ENCODE measurements around the gene JMJD1C.
"Not testable (repeated sequence)": the region's sequence is repeated elsewhere in the genome, so short reads cannot be mapped to it uniquely, and the experiment has no call there.

JMJD1C gene

GRCh38 chr10:63346015-63346441, 119.7 kb downstream of the JMJD1C start:
- DNase-seq, result no peak

GRCh38 chr10:63344269-63344668, 121.5 kb downstream of the JMJD1C start:
- DNase-seq, result no peak

GRCh38 chr10:63343476-63343875, 122.3 kb downstream of the JMJD1C start:
- no peak for DNase-seq

- not testable (repeated sequence) for DNase-seq
These were observed 126.1 kb downstream of the JMJD1C start for GRCh38 chr10:63339640-63340039.

- DNase-seq, result no peak
These were observed 128.1 kb downstream of the JMJD1C start for GRCh38 chr10:63337455-63338251.

GRCh38 chr10:63331586-63331985, 134.2 kb downstream of the JMJD1C start:
- DNase-seq, result no peak

DNA sequence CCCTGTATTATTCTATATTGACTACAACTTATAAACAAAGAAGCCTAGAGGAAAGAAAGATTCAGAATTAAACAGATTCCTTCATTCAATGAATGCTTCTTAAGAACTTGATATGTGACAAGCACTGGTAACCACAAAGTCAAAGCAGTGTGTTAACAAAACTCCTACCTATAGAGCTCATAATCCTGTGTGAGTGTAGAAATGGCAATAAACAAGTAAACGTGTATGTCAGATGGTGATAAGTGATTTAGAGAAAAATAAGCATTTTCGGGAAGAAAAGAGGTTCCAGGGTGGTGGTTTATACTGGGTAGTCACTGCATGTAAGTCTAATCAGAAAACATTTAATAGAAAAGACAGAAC, 141.3 kb downstream of the JMJD1C start:
- DNase-seq, result no peak

DNA sequence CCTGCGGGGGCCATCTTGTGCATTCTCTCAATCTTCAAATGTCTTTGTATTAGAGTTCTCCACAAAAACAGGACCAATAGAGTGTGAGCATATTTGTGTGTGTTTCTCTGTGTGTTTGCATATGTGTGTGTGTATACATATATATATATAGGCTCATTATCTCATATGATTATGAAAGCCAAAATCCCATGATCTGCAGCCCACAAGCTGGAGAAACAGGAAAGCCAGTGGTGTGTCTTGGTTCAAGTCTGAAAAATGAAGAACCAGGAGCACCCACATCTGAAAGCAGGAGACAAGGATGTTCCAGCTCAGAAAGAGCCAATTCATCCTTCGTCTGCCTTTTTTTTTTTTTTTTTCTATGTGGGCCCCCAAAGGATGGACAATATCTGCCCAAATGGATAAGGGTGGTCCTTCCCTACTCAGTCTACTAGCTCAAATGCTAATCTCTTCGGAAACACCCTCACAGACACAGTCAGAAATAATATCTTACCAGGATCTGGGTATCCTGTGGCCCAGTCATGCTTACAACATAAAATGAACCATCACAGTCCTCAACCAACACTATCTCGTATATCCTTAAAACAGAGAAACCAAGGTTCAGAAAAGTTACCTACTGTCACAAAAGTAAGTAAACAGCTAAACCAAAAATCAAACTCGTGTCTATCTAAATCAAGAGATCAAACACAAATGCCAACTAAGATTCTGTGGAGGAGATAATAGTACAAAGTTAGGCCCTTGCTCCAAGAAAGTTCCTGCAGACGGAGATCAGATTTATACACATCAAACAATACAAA, 141.9 kb downstream of the JMJD1C start:
- DNase-seq, result no peak

DNA sequence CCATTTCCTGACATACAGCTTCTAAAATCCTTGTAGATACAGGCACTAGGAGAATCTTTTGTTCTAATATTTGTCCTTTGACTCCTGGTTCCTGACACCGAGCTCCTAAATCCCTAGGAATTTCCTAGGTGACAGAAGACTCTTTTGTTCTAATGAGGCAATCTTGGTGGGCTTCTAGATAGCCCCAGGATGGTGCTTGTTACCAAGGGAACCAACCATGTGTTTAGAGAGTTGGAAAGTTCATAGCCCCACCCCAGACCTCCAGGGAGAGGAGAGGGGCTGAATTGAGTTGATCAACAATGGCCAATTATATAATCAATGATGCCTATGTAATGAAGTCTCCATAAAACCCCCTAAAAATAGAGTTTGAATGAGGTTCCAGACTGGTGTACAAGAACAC, 145.1 kb downstream of the JMJD1C start:
- no peak for DNase-seq

DNA sequence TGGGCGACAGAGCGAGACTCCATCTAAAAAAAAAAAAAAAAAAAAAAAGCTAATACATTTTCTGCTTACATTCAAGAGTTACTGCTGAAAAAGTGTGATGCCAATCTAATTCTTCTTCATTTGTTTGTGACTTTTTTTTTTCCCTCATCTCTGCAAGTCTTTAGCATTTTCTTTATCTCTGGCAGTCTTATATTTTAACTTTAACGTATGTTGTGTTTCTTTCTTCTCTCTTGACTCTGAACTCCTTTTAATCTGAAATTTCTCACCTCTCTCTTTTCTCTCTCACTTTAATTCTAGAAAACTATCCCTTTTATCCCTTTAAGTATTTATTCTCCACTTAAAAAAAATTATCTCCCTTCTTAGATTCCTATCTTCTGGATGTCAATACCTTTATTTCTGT, 146.5 kb downstream of the JMJD1C start:
- no peak for DNase-seq

GRCh38 chr10:63318491-63318890, 147.3 kb downstream of the JMJD1C start:
- no peak for DNase-seq

GRCh38 chr10:63314020-63314419, 151.8 kb downstream of the JMJD1C start:
- DNase-seq, result no peak

DNA sequence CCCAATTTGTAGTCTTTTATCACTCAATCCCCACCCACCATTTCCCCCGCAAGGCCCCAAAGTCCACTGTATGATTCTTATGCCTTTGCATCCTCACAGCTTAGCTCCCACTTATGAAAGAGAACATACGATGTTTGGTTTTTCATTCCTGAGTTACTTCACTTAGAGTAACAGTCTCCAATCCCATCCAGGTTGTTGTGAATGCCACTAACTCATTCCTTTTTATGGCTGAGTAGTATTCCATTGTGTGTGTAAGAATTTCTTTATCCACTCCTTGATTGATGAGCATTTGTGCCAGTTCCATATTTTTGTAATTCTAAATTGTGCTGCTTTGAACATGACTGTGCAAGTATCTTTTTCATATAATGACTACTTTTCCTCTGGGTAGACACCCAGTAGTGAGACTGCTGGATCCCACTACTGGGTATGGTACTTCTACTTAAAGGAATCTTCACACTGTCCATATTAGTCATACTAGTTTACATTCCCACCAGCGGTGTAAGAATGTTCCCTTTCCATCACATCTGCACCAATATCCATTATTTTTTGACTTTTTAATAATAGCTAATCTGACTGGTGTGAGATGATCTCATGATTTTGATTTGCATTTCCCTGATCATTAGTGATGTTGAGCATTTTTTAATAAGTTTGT, 152.6 kb downstream of the JMJD1C start:
- no peak for DNase-seq

- no peak for DNase-seq
These were observed 157.1 kb downstream of the JMJD1C start for GRCh38 chr10:63308628-63309027.

DNA sequence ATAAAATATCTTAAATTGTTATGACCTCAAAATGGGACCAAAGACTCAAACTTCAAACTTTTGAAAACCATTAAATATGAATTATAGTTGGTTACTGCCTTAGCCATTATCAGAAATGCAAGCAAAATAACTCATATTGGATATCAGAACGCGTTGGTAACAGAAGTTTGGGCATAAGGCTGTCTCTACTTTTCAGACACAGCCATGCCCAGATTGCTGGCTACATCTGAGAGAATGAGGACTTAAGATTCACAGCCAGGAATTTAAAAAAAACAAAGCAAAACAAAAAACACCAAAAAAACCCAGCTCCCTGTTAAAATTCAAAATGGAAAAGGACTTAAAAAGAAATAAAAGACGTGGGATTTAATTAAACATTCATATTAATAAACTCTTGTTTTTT, 161.6 kb downstream of the JMJD1C start:
- no peak for DNase-seq

DNA sequence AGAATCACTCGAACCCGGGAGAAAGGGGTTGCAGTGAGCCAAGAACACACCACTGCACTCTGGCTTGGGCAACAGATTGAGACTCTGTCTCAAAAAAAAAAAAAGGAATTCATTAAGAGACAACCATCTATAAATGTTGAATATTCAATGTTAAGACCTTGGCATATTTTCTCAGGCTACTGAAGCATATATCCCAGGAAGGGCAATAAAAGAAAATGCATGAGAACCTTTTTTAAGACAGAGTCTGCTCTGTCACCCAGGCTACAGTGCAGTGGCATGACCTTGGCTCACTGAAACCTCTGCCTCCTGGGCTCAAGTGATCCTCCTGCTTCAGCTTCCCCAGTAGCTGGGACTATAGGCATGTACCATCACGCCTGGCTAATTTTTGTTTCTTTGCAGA, 165.0 kb downstream of the JMJD1C start:
- DNase-seq, result no peak

DNA sequence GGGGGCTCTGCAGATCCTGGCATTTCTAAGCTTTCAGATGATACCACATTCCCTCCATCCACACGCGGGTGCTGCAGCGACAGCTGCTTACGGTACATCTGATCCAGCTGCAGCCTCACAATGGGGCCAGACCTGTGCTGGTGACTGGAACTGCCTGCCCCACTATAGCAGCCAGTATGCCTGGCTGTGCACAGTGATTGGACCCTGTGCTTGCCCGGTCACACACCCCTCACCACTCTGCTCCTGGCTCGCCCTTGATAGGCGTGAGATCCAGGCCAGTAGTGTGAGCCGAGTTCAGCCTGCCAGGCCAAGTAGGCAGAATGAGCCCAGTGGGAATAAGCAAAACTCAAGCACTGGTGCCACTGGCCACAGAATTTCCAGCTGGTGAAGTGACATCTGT, 167.8 kb downstream of the JMJD1C start:
- no peak for DNase-seq

- DNase-seq, result no peak
These were observed 171.0 kb downstream of the JMJD1C start for GRCh38 chr10:63294781-63295180.

GRCh38 chr10:63292847-63293246, 172.9 kb downstream of the JMJD1C start:
- not testable (repeated sequence) for DNase-seq

DNA sequence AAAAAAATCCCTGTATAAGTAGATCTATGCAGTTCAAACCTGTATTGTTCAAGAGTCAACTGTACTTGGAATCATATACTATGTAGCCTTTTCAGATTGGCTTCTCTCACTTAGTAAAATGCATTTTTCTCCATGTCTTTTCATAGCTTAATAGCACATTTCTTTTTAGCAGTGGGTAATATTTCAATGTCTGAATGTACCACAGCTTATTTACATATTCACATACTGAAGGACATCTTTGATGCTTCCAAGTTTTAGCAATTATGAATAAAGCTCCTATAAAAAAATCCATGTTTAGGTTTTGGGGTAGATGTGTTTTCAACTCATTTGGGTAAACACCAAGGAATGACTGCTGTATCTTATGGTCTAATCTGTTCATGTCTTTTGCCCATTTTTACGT, 177.6 kb downstream of the JMJD1C start:
- no peak for DNase-seq

DNA sequence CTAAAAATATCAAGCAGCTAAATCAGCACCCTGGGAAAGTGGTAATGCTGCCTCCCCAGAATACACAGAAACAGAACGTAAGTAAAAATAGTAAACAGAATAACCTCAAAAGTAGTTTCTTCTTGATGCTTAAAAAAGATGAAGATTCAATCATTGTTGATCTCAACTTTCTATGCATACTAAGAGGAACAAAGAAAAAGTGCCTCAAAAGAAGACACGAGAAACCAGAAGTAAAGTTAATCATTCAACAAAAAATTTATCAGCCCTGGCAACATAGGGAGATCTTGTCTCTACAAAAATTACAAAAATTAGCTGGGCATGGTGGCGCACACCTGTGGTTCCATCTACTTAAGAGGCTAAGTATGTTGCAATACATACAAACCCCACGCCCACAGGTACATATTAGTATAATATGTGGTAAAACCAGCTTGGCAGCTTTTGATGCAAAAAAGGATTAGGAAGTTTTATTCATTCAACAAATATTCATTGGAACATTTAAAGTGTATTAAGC, 179.0 kb downstream of the JMJD1C start:
- DNase-seq, result no peak

DNA sequence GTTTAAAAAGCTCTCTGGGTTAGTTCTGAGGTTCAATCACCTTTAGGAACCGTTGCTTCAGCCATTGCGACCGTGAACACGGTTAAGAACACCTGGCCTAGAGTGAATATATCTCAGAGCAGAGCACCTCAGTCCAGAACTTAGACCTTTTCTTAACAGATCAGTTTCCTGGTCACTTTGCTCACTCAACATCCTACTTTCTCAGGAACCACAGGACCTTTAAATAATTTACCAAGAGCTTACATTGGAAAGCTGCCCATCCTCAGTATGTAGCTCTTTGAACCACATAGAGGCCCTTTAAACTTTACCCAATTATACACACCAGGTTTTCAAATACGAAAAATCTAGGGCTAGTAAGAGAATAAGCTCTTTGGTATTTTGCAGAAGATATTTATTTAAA, 179.4 kb downstream of the JMJD1C start:
- DNase-seq, result no peak

DNA sequence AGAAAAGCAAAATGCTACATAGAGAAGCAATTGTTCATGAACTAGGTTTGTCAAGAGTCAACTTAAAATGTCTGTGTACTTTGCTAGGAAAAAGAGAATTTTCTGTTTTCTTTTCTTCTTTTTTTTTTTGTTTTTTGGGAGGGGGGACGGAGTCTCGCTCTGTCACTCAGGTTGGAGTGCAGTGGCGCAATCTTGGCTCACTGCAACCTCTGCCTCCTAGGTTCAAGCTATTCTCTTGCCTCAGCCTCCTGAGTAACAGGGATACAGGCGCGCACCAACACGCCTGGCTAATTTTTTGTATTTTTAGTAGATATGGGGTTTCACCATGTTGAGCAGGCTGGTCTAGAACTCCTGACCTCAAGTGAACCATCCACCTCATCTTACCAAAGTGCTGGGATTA, 181.9 kb downstream of the JMJD1C start:
- DNase-seq, result not testable (repeated sequence)

DNA sequence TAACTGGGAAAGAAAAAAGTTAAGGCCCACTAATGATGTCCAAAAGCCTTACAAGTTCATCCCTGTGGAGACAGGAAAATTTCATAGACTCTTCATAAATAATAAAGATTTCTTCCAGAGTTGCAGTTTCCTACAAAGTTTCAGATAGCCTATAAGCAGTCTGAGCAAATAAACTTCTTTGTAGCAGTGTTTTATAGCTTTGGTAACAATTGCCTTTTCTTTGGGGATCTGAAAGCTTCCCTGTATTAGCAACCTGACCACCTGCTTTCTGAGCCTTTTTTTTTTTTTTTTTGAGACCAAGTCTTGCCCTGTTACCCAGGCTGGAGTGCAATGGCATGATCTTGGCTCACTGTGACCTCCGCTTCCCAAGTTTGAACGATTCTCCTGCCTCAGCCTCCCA, 182.7 kb downstream of the JMJD1C start:
- no peak for DNase-seq

Measured in T1000 (cell line).